Osteocyte (in vitro differentiated cells): ENCODE data around the gene LAMTOR5. TPM values are rescaled to one million over a fixed set of nuclear protein-coding genes. Genes with fewer than 3 reads are reported as not detected.

Experiments
- DNase-seq: peaks from one replicate; pipeline ENCODE4 v3.0.0; 2021; ENCODE audit warnings: mixed read lengths; ENCODE audit not compliant: unreplicated experiment; ENCODE audit errors: extremely low spot score
- H3K27ac Mint-ChIP-seq: one replicate; pipeline ENCODE4 v1.8.0; 2021; ENCODE audit warnings: mild to moderate bottlenecking, mixed read lengths; ENCODE audit not compliant: unreplicated experiment
- H3K27me3 Mint-ChIP-seq: one replicate; pipeline ENCODE4 v1.8.0; 2021; ENCODE audit warnings: mixed read lengths; ENCODE audit not compliant: unreplicated experiment
- H3K36me3 Mint-ChIP-seq: one replicate; pipeline ENCODE4 v1.8.0; 2021; ENCODE audit warnings: mixed read lengths; ENCODE audit not compliant: unreplicated experiment
- H3K4me1 Mint-ChIP-seq: one replicate; pipeline ENCODE4 v1.8.0; 2021; ENCODE audit warnings: mixed read lengths; ENCODE audit not compliant: unreplicated experiment
- H3K4me3 Mint-ChIP-seq: one replicate; pipeline ENCODE4 v1.8.0; 2021; ENCODE audit warnings: mild to moderate bottlenecking, moderate library complexity, mixed read lengths; ENCODE audit not compliant: unreplicated experiment
- H3K9me3 Mint-ChIP-seq: one replicate; pipeline ENCODE4 v1.8.0; 2021; ENCODE audit warnings: mixed read lengths; ENCODE audit not compliant: unreplicated experiment
- total RNA-seq: library from RNA; stranded (reverse); gene quantifications from 2 replicates; pipeline ENCODE4 v1.2.1, GENCODE V29; 2021
- TF ChIP-seq, protein P1 (sequence below): fragments of 200-600 bp; sonication (generic); IDR thresholded peaks from 2 replicates; pipeline ENCODE4 v1.5.0; 2021; ENCODE audit warnings: antibody characterized with exemption, mild to moderate bottlenecking, moderate library complexity

The LAMTOR5 gene
- total RNA-seq, 1 donor from 2014 or later: 125 TPM

DNA sequence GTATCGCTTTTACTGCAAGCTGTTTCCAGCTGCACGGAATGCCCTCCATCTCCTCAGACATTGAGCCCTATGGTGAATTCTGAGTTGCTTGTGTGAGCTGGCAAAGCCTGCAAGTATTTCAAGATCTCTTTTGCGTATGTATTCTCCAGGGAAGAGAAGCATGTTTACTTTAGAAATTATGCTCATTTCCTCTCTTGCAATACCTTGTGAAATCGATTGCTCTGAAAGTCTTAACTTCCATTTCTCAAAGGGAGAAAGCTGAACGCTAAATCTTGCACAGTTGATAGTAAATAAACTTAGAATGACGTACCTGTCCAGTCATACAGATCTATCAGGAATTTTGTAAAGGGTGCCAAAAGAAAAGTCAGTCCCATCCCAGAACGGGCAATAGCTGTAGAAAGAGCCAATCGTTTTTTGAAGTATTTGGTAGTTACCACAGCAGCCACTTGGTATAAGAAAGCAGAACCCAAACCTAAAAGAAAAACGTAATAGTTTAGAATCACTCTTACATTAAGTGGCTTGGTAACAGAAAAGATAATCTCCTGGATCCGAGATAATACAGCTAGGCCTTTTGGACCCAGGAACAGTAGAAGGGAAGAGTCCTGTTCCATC, 26.7 kb downstream of the LAMTOR5 start:
- H3K9me3 Mint-ChIP-seq: no peaks in the 10 kb centered on the region
- H3K27ac Mint-ChIP-seq: peak overlapping the region; percentile 42
- H3K4me1 Mint-ChIP-seq: peaks cover 16% of the 10 kb centered on the region
- no peaks in the 10 kb centered on the region for H3K27me3 Mint-ChIP-seq
- no peak for DNase-seq
- TF ChIP-seq, protein P1, sequence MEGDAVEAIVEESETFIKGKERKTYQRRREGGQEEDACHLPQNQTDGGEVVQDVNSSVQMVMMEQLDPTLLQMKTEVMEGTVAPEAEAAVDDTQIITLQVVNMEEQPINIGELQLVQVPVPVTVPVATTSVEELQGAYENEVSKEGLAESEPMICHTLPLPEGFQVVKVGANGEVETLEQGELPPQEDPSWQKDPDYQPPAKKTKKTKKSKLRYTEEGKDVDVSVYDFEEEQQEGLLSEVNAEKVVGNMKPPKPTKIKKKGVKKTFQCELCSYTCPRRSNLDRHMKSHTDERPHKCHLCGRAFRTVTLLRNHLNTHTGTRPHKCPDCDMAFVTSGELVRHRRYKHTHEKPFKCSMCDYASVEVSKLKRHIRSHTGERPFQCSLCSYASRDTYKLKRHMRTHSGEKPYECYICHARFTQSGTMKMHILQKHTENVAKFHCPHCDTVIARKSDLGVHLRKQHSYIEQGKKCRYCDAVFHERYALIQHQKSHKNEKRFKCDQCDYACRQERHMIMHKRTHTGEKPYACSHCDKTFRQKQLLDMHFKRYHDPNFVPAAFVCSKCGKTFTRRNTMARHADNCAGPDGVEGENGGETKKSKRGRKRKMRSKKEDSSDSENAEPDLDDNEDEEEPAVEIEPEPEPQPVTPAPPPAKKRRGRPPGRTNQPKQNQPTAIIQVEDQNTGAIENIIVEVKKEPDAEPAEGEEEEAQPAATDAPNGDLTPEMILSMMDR: no peak
- no peak overlapping the region for H3K4me3 Mint-ChIP-seq
- peaks cover 41% of the 10 kb centered on the region for H3K36me3 Mint-ChIP-seq

DNA sequence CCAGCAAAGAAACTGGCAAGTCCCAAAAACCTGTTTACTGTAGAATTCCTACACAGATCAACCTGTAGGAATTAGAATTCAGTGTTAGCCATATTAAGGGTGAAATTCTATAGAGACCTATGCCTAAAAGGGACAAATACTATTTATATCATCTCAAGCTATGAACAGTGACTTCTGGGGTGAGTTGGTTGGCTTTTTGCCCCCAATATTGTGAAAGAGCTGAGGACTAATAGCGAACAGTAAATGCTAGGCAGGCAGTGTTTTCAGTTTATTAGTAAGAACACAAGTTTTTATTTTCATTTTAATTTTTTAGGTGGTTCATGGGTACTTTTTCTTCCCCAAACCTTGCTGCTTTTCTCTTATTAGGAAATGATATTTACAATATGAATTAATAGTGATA, 32.0 kb downstream of the LAMTOR5 start:
- H3K4me3 Mint-ChIP-seq: no peak overlapping the region
- peaks cover 9% of the 10 kb centered on the region for H3K4me1 Mint-ChIP-seq
- peaks cover 35% of the 10 kb centered on the region for H3K36me3 Mint-ChIP-seq
- no peak for DNase-seq
- H3K27ac Mint-ChIP-seq: no peak overlapping the region
- H3K27me3 Mint-ChIP-seq: no peaks in the 10 kb centered on the region
- no peaks in the 10 kb centered on the region for H3K9me3 Mint-ChIP-seq
- TF ChIP-seq, protein P1: no peak

DNA sequence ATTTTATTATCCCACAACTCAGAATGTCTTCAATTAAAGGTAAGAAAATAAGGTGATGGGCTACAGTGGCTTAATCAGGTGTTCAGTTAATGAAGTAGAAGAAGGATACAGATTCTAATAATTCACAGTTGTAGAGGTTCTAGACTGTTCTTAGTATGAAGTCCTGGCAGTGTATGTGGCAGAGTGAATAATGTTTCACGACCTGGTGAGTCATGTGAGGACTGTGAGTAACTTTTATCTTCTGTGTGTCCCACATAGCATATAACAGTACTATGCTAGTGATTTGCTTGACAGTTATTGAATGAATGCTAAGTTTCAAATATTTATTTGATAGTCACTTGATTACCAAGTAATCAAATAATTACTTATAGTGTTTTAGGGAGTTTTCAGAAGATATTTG, 36.7 kb downstream of the LAMTOR5 start:
- no peak overlapping the region for H3K4me3 Mint-ChIP-seq
- no peaks in the 10 kb centered on the region for H3K27me3 Mint-ChIP-seq
- H3K9me3 Mint-ChIP-seq: no peaks in the 10 kb centered on the region
- peaks cover 22% of the 10 kb centered on the region for H3K36me3 Mint-ChIP-seq
- H3K27ac Mint-ChIP-seq: no peak overlapping the region
- no peak for DNase-seq
- TF ChIP-seq, protein P1: no peak
- peaks cover 5% of the 10 kb centered on the region for H3K4me1 Mint-ChIP-seq

DNA sequence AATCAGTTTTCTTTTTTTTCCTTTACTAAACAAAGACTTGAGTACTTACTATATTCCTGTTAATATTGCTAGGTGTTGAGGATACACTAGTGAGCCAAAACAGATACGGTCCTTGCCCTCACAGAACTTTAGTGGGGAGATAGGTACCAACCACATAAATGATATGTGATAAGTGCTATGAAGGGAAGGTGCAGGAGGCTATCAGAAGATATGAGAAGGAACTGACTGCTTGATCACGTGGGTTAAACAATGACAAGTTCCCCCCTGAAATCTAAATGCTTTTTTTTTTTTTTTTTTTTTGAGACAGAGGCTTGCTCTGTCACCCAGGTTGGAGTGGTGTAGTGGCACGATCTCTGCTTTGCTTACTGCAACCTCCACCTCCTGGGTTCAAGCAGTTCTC, 43.3 kb downstream of the LAMTOR5 start:
- H3K27me3 Mint-ChIP-seq: no peaks in the 10 kb centered on the region
- DNase-seq: no peak
- no peak overlapping the region for H3K4me3 Mint-ChIP-seq
- H3K27ac Mint-ChIP-seq: no peak overlapping the region
- peaks cover 24% of the 10 kb centered on the region for H3K36me3 Mint-ChIP-seq
- no peaks in the 10 kb centered on the region for H3K9me3 Mint-ChIP-seq
- TF ChIP-seq, protein P1: no peak
- H3K4me1 Mint-ChIP-seq: no peaks in the 10 kb centered on the region

DNA sequence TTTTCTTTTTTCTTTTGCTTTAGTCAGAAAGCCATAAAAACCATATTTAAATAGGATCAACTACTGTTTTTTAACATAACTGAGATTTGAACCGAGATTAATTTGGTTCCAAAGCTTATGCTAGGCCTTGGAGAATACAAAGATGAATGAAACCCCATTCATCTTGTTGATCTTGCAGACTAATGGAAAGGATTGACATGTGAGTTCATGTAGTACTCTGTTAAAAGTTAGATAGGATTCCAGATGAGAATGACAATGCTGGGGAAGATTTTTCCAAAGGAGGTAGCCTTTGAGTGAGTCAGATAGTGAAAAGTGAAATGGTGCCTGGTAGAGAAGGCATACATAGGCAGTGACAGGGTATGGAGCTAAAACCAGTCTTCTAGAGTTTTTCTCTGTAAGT, 45.6 kb downstream of the LAMTOR5 start:
- DNase-seq: no peak
- TF ChIP-seq, protein P1: no peak

More for the DNA sequence above, 45.6 kb downstream of the LAMTOR5 start:
- H3K4me1 Mint-ChIP-seq: no peaks in the 10 kb centered on the region
- H3K4me3 Mint-ChIP-seq: no peak overlapping the region
- no peak overlapping the region for H3K27ac Mint-ChIP-seq
- no peaks in the 10 kb centered on the region for H3K27me3 Mint-ChIP-seq
- no peaks in the 10 kb centered on the region for H3K9me3 Mint-ChIP-seq
- peaks cover 24% of the 10 kb centered on the region for H3K36me3 Mint-ChIP-seq
